H9 (cell line): ENCODE data around the gene CGA. TPM values are rescaled to one million over a fixed set of nuclear protein-coding genes. Genes with fewer than 3 reads are reported as not detected.

ENCODE experiments used
- DNase-seq: peaks from one replicate; pipeline ENCODE4 v3.0.0-alpha.2; 2017
- H2AFZ ChIP-seq: one replicate; pipeline ENCODE4 v1.6.1; 2013; ENCODE audit warnings: mild to moderate bottlenecking, low read length, control low read depth, moderate library complexity
- H2AK5ac ChIP-seq: 2 replicates; pipeline ENCODE4 v1.6.1; 2013; ENCODE audit warnings: low read length, control low read depth, mixed read lengths; ENCODE audit not compliant: insufficient read length
- H2BK120ac ChIP-seq: one replicate; pipeline ENCODE4 v1.6.1; 2013; ENCODE audit warnings: low read depth, mild to moderate bottlenecking, low read length, control low read depth, inconsistent platforms; ENCODE audit not compliant: poor library complexity, severe bottlenecking
- H2BK12ac ChIP-seq: 2 replicates; pipeline ENCODE4 v1.6.1; 2013; ENCODE audit warnings: low read length, control low read depth, mixed read lengths, low read depth; ENCODE audit not compliant: insufficient read length
- H2BK15ac ChIP-seq: 2 replicates; pipeline ENCODE4 v1.6.1; 2013; ENCODE audit warnings: low read depth, low read length, control low read depth
- H2BK20ac ChIP-seq: one replicate; pipeline ENCODE4 v1.6.1; 2013; ENCODE audit warnings: low read depth, mild to moderate bottlenecking, low read length, control low read depth, inconsistent platforms; ENCODE audit not compliant: poor library complexity, severe bottlenecking
- H2BK5ac ChIP-seq: 2 replicates; pipeline ENCODE4 v1.6.1; 2013; ENCODE audit warnings: low read length, control low read depth, mixed read lengths; ENCODE audit not compliant: insufficient read length
- H3K14ac ChIP-seq: 2 replicates; pipeline ENCODE4 v1.6.1; 2013; ENCODE audit warnings: low read length, control low read depth; ENCODE audit not compliant: insufficient read depth
- H3K18ac ChIP-seq: 2 replicates; pipeline ENCODE4 v1.6.1; 2013; ENCODE audit warnings: low read depth, mild to moderate bottlenecking, mixed read lengths, low read length, control low read depth; ENCODE audit not compliant: insufficient read length
- H3K23ac ChIP-seq: 2 replicates; pipeline ENCODE4 v1.6.1; 2013; ENCODE audit warnings: low read length, control low read depth, mixed read lengths, low read depth; ENCODE audit not compliant: insufficient read length
- H3K23me2 ChIP-seq: 2 replicates; pipeline ENCODE4 v1.6.1; 2013; ENCODE audit warnings: low read depth, mild to moderate bottlenecking, mixed read lengths, low read length, control low read depth; ENCODE audit not compliant: insufficient read length, poor library complexity, severe bottlenecking
- H3K27ac ChIP-seq: 2 replicates; pipeline ENCODE4 v1.5.1; 2013; ENCODE audit warnings: low read length, control low read depth, mixed read lengths, low read depth; ENCODE audit not compliant: insufficient read length
- H3K27me3 ChIP-seq: 2 replicates; pipeline ENCODE4 v1.6.1; 2013; ENCODE audit warnings: low read length, control low read depth, inconsistent platforms; ENCODE audit not compliant: insufficient read depth
- H3K4ac ChIP-seq: 2 replicates; pipeline ENCODE4 v1.6.1; 2013; ENCODE audit warnings: low read depth, mild to moderate bottlenecking, control low read depth, inconsistent platforms, low read length, moderate library complexity
- H3K4me1 ChIP-seq: 2 replicates; pipeline ENCODE4 v1.6.1; 2013; ENCODE audit warnings: low read length, control low read depth, inconsistent platforms; ENCODE audit not compliant: insufficient read depth
- H3K4me2 ChIP-seq: 2 replicates; pipeline ENCODE4 v1.6.1; 2013; ENCODE audit warnings: low read length, control low read depth, mixed read lengths; ENCODE audit not compliant: insufficient read length, insufficient read depth
- H3K56ac ChIP-seq: 2 replicates; pipeline ENCODE4 v1.6.1; 2013; ENCODE audit warnings: low read depth, mild to moderate bottlenecking, mixed read lengths, low read length, control low read depth; ENCODE audit not compliant: insufficient read length
- H3K79me1 ChIP-seq: 2 replicates; pipeline ENCODE4 v1.6.1; 2013; ENCODE audit warnings: low read depth, mild to moderate bottlenecking, moderate library complexity, low read length, control low read depth, inconsistent platforms; ENCODE audit not compliant: insufficient read depth, poor library complexity, severe bottlenecking
- H3K79me2 ChIP-seq: 2 replicates; pipeline ENCODE4 v1.6.1; 2013; ENCODE audit warnings: low read length, control low read depth, inconsistent platforms; ENCODE audit not compliant: insufficient read depth
- H3K9ac ChIP-seq: 2 replicates; pipeline ENCODE4 v1.6.1; 2013; ENCODE audit warnings: low read length, control low read depth, mixed read lengths; ENCODE audit not compliant: insufficient read length; ENCODE audit errors: extremely low read depth
- H3K9me3 ChIP-seq: one replicate; pipeline ENCODE4 v1.6.1; 2013; ENCODE audit warnings: low read depth, low read length, inconsistent platforms; ENCODE audit not compliant: control insufficient read depth
- H3T11ph ChIP-seq: one replicate; pipeline ENCODE4 v1.6.1; 2013; ENCODE audit warnings: mild to moderate bottlenecking, low read length, control low read depth, inconsistent platforms
- H4K20me1 ChIP-seq: one replicate; pipeline ENCODE4 v1.6.1; 2013; ENCODE audit not compliant: control insufficient read depth, insufficient read length, insufficient read depth
- H4K5ac ChIP-seq: 2 replicates; pipeline ENCODE4 v1.6.1; 2013; ENCODE audit warnings: low read depth, mild to moderate bottlenecking, mixed read lengths, low read length, control low read depth; ENCODE audit not compliant: insufficient read length
- H4K8ac ChIP-seq: replicated peaks from 2 replicates; pipeline ENCODE4 v1.6.1; 2013; ENCODE audit warnings: low read length, control low read depth, mixed read lengths, low read depth; ENCODE audit not compliant: insufficient read length
- H4K91ac ChIP-seq: 2 replicates; pipeline ENCODE4 v1.6.1; 2013; ENCODE audit warnings: low read depth, mild to moderate bottlenecking, moderate library complexity, mixed read lengths, low read length, control low read depth; ENCODE audit not compliant: insufficient read length
- H3K27ac Mint-ChIP-seq, 3 experiments: 2 replicates in 2 of 3; 3 replicates in 1 of 3; pipeline ENCODE4 v1.8.0; 2020 to 2021; ENCODE audit warnings: mixed read lengths in 3 of 3, mild to moderate bottlenecking in 1 of 3, moderate library complexity in 1 of 3
- H3K27me3 Mint-ChIP-seq: 2 replicates; pipeline ENCODE4 v1.8.0; 2021; ENCODE audit warnings: low read depth, mild to moderate bottlenecking, moderate library complexity, mixed read lengths
- H3K36me3 Mint-ChIP-seq, 3 experiments: 2 replicates in 2 of 3; 3 replicates in 1 of 3; pipeline ENCODE4 v1.8.0; 2020 to 2021; ENCODE audit warnings: low read depth in 3 of 3, mixed read lengths in 3 of 3; ENCODE audit not compliant: insufficient read depth in 1 of 3
- H3K4me1 Mint-ChIP-seq, 2 experiments: 2 replicates each; pipeline ENCODE4 v1.8.0; 2020; ENCODE audit warnings: mixed read lengths in 2 of 2
- H3K4me3 Mint-ChIP-seq, 2 experiments: 2 replicates in 1 of 2; 3 replicates in 1 of 2; pipeline ENCODE4 v1.8.0; 2020 to 2021; ENCODE audit warnings: mild to moderate bottlenecking in 2 of 2, mixed read lengths in 2 of 2, moderate library complexity in 1 of 2
- H3K9me3 Mint-ChIP-seq, 2 experiments: 2 replicates in 1 of 2; 3 replicates in 1 of 2; pipeline ENCODE4 v1.8.0; 2020; ENCODE audit warnings: mild to moderate bottlenecking in 2 of 2, mixed read lengths in 2 of 2, moderate library complexity in 1 of 2
- CTCF ChIP-seq: fragments of 200-600 bp; sonication (generic); conservative IDR thresholded peaks from 3 replicates; pipeline ENCODE4 v1.8.0; 2021; ENCODE audit warnings: antibody characterized with exemption, mild to moderate bottlenecking
- WGBS: extraction: QIAGEN DNeasy Blood & Tissue Kit; methylation state at CpG from one replicate; pipeline ENCODE4 v1.1.7; 2013; ENCODE audit warnings: missing lambda C conversion rate, low lambda C conversion rate, mixed read lengths; ENCODE audit not compliant: insufficient read length; ENCODE audit errors: extremely low coverage; 5-methylcytosine and 5-hydroxymethylcytosine counted together
- total RNA-seq: library from RNA; stranded (reverse); gene quantifications from 2 replicates; pipeline ENCODE4 v1.2.1, GENCODE V29; 2021

CGA gene
- total RNA-seq, 1 experiment from 2014 or later, result not detected

- Histone ChIP-seq H2AK5ac (no peak overlapping the region), H3K79me2 (no peaks in the 10 kb centered on the region), H3K4me2 (no peak overlapping the region), H2BK12ac (no peak overlapping the region), H2BK20ac (no peak overlapping the region), H3K27me3 (no peaks in the 10 kb centered on the region), H3K9me3 (no peaks in the 10 kb centered on the region), H3K56ac (no peak overlapping the region), H3K9ac (no peak overlapping the region), H3K27ac (no peak overlapping the region), H4K20me1 (no peaks in the 10 kb centered on the region), H3K18ac (no peak overlapping the region), H4K8ac (no peak overlapping the region), H2BK15ac (no peak overlapping the region), H3K4me1 (peaks cover 4% of the 10 kb centered on the region; the same call in 1 of the 2 replicates), H2BK120ac (no peak overlapping the region), H4K91ac (no peak overlapping the region), H2BK5ac (no peak overlapping the region), H3K79me1 (no peaks in the 10 kb centered on the region), H3K4ac (no peak overlapping the region), H3K14ac (no peak overlapping the region), H3K23ac (no peak overlapping the region), H3T11ph (no peak overlapping the region), H2AFZ (no peak overlapping the region), H3K23me2 (no peaks in the 10 kb centered on the region), H4K5ac (no peak overlapping the region)
- no peak overlapping the region for H3K4me3 Mint-ChIP-seq
- no peaks in the 10 kb centered on the region for H3K9me3 Mint-ChIP-seq
- WGBS, result no CpG with 5 or more reads among the region's 2 CpGs
- no peak for DNase-seq
- no peaks in the 10 kb centered on the region for H3K36me3 Mint-ChIP-seq
- TF ChIP-seq CTCF, result no peak
- H3K27ac Mint-ChIP-seq, result peak overlapping the region; percentile 12 to 75 (median 59); a peak in 5 of 7 replicates
- no peaks in the 10 kb centered on the region for H3K27me3 Mint-ChIP-seq
- peaks cover 21 to 28% of the 10 kb centered on the region in 2 experiments for H3K4me1 Mint-ChIP-seq
Measured at GRCh38 chr6:87115402-87116135, 20.7 kb upstream of the CGA start.
